Central memory CD8-positive, alpha-beta T cell (primary cell): Measurements from ENCODE around the gene EIF4B.
A peak's percentile ranks its signal among the peaks of the same experiment; 100 is the strongest.

Experiments used
- ATAC-seq: fragments of 150-1000 bp; cut with Tn5 transposase; replicated peaks from 2 replicates; pipeline ENCODE4 v1.10.0; 2022; ENCODE audit warnings: mild to moderate bottlenecking, moderate FRiP score, moderate number of reproducible peaks; ENCODE audit not compliant: poor library complexity, severe bottlenecking; ENCODE audit errors: extremely low read depth
- DNase-seq, 2 donors: peaks; one replicate each; pipeline ENCODE4 v3.0.0; 2021; ENCODE audit warnings: low spot score in 2 of 2
- H3K27ac Mint-ChIP-seq: one replicate; pipeline ENCODE4 v1.8.0; 2022; ENCODE audit warnings: low read depth, mild to moderate bottlenecking, moderate library complexity, mixed read lengths
- H3K27me3 Mint-ChIP-seq: one replicate; pipeline ENCODE4 v1.8.0; 2022; ENCODE audit warnings: mixed read lengths
- H3K36me3 Mint-ChIP-seq: one replicate; pipeline ENCODE4 v1.8.0; 2022; ENCODE audit warnings: mild to moderate bottlenecking, moderate library complexity, mixed read lengths; ENCODE audit not compliant: insufficient read depth
- H3K4me1 Mint-ChIP-seq: one replicate; pipeline ENCODE4 v1.8.0; 2022; ENCODE audit warnings: mixed read lengths
- H3K4me3 Mint-ChIP-seq: one replicate; pipeline ENCODE4 v1.8.0; 2022; ENCODE audit warnings: mild to moderate bottlenecking, moderate library complexity, mixed read lengths
- H3K9me3 Mint-ChIP-seq: one replicate; pipeline ENCODE4 v1.8.0; 2022; ENCODE audit warnings: mixed read lengths

The EIF4B gene

GRCh38 chr12:53077030-53077429 is 70.8 kb downstream of the EIF4B start:
- ATAC-seq: no peak
- H3K4me3 Mint-ChIP-seq: peak overlapping the region; percentile 96
- H3K27me3 Mint-ChIP-seq: no peaks in the 10 kb centered on the region
- H3K27ac Mint-ChIP-seq: no peak overlapping the region
- no peak for DNase-seq
- H3K9me3 Mint-ChIP-seq: no peaks in the 10 kb centered on the region
- peaks cover 33% of the 10 kb centered on the region for H3K36me3 Mint-ChIP-seq
- peaks cover 58% of the 10 kb centered on the region for H3K4me1 Mint-ChIP-seq

- peak; percentile 50 for ATAC-seq
- peaks cover 28% of the 10 kb centered on the region for H3K36me3 Mint-ChIP-seq
- no peaks in the 10 kb centered on the region for H3K9me3 Mint-ChIP-seq
- peaks cover 51% of the 10 kb centered on the region for H3K4me1 Mint-ChIP-seq
- peak overlapping the region; percentile 96 for H3K4me3 Mint-ChIP-seq
- DNase-seq: no peak
- H3K27ac Mint-ChIP-seq: peak overlapping the region; percentile 97
- H3K27me3 Mint-ChIP-seq: no peaks in the 10 kb centered on the region
Observed at GRCh38 chr12:53078425-53079225, 72.4 kb downstream of the EIF4B start.

- peak within 1 kb of the TSS; percentile 97 for H3K27ac Mint-ChIP-seq
- peaks cover 20% of the 10 kb centered on the region for H3K36me3 Mint-ChIP-seq
- DNase-seq (peak; percentile 95 to 97), ATAC-seq (peak; percentile 99)
- H3K9me3 Mint-ChIP-seq: no peaks in the 10 kb centered on the region
- H3K4me1 Mint-ChIP-seq: peaks cover 44% of the 10 kb centered on the region
- peak within 1 kb of the TSS; percentile 96 for H3K4me3 Mint-ChIP-seq
- H3K27me3 Mint-ChIP-seq: no peaks in the 10 kb centered on the region
Observed at GRCh38 chr12:53079226-53080117, 73.2 kb downstream of the EIF4B start, which contains the start of gene SPRYD3. SPRYD3 (minus strand) TSS chr12:53079390; CDS start chr12:53079333, 57 bp downstream.

- peaks cover 3% of the 10 kb centered on the region for H3K36me3 Mint-ChIP-seq
- DNase-seq (no peak), ATAC-seq (no peak)
- H3K27ac Mint-ChIP-seq: no peak overlapping the region
- no peaks in the 10 kb centered on the region for H3K9me3 Mint-ChIP-seq
- peaks cover 25% of the 10 kb centered on the region for H3K4me1 Mint-ChIP-seq
- peaks cover 9% of the 10 kb centered on the region for H3K27me3 Mint-ChIP-seq
- H3K4me3 Mint-ChIP-seq: no peak overlapping the region
Observed at GRCh38 chr12:53082637-53083175, 76.5 kb downstream of the EIF4B start.

- Mint-ChIP-seq H3K9me3 (no peaks in the 10 kb centered on the region), H3K27ac (no peak overlapping the region), H3K4me3 (no peak overlapping the region), H3K36me3 (no peaks in the 10 kb centered on the region), H3K4me1 (no peaks in the 10 kb centered on the region), H3K27me3 (peaks cover 9% of the 10 kb centered on the region)
- no peak for DNase-seq
- ATAC-seq: no peak
Observed at GRCh38 chr12:53086361-53086760, 80.1 kb downstream of the EIF4B start.

- Mint-ChIP-seq H3K9me3 (no peaks in the 10 kb centered on the region), H3K36me3 (no peaks in the 10 kb centered on the region), H3K27me3 (peaks cover 23% of the 10 kb centered on the region), H3K27ac (no peak overlapping the region), H3K4me3 (no peak overlapping the region), H3K4me1 (no peaks in the 10 kb centered on the region)
- ATAC-seq (no peak), DNase-seq (no peak)
Observed at GRCh38 chr12:53090105-53090504, 83.8 kb downstream of the EIF4B start.

GRCh38 chr12:53090554-53090953 is 84.3 kb downstream of the EIF4B start:
- no peak overlapping the region for H3K27ac Mint-ChIP-seq
- H3K4me1 Mint-ChIP-seq: no peaks in the 10 kb centered on the region

GRCh38 chr12:53091756-53092155 is 85.5 kb downstream of the EIF4B start:
- ATAC-seq (no peak), DNase-seq (no peak)
- Mint-ChIP-seq H3K9me3 (no peaks in the 10 kb centered on the region), H3K4me1 (peaks cover 6% of the 10 kb centered on the region), H3K4me3 (no peak overlapping the region), H3K27me3 (peaks cover 13% of the 10 kb centered on the region), H3K36me3 (no peaks in the 10 kb centered on the region), H3K27ac (no peak overlapping the region)

More at GRCh38 chr12:53090554-53090953, 84.3 kb downstream of the EIF4B start:
- ATAC-seq (no peak), DNase-seq (no peak)
- no peaks in the 10 kb centered on the region for H3K9me3 Mint-ChIP-seq
- no peaks in the 10 kb centered on the region for H3K36me3 Mint-ChIP-seq
- H3K4me3 Mint-ChIP-seq: no peak overlapping the region
- H3K27me3 Mint-ChIP-seq: peaks cover 19% of the 10 kb centered on the region
